WTC11 (cell line): Measurements from ENCODE around the gene ADARB2. TPM values are rescaled to one million over a fixed set of nuclear protein-coding genes. Genes with fewer than 3 reads are reported as not detected.
A peak's percentile ranks its signal among the peaks of the same experiment; 100 is the strongest.

Experiments used
- ATAC-seq: fragments of 200-7000 bp; cut with Tn5 transposase; 2 replicates; pipeline ENCODE4 v1.10.0; 2021; ENCODE audit warnings: mild to moderate bottlenecking, moderate library complexity
- CTCF ChIA-PET: fragments of 300-600 bp; sonication (Branson Sonifier 250); formaldehyde crosslinking; loops from one replicate; lab custom pipeline; 2021; ENCODE audit warnings: antibody characterized with exemption; lab: Charles Lee
- POLR2A ChIA-PET: fragments of 350-600 bp; sonication (Branson Sonifier 250); formaldehyde crosslinking; loops from one replicate; lab custom pipeline; 2021; ENCODE audit warnings: antibody characterized with exemption; lab: Charles Lee
- DNase-seq: peaks from one replicate; pipeline ENCODE4 v3.0.0; 2021; ENCODE audit warnings: low spot score
- H3K27ac Mint-ChIP-seq: 2 replicates; pipeline ENCODE4 v1.8.0; 2021; ENCODE audit warnings: mixed read lengths
- H3K27me3 Mint-ChIP-seq: 2 replicates; pipeline ENCODE4 v1.8.0; 2021; ENCODE audit warnings: low read depth, mild to moderate bottlenecking, moderate library complexity, mixed read lengths
- H3K36me3 Mint-ChIP-seq: 2 replicates; pipeline ENCODE4 v1.8.0; 2021; ENCODE audit warnings: mixed read lengths
- H3K4me1 Mint-ChIP-seq: 2 replicates; pipeline ENCODE4 v1.8.0; 2022; ENCODE audit warnings: mixed read lengths
- H3K4me3 Mint-ChIP-seq: 2 replicates; pipeline ENCODE4 v1.8.0; 2021; ENCODE audit warnings: mild to moderate bottlenecking, moderate library complexity, mixed read lengths
- H3K9me3 Mint-ChIP-seq: 2 replicates; pipeline ENCODE4 v1.8.0; 2021; ENCODE audit warnings: mixed read lengths
- AR ChIP-seq: fragments of 250-450 bp; sonication (Bioruptor Pico); IDR thresholded peaks from 2 replicates; pipeline ENCODE4 v1.9.0; 2021; ENCODE audit warnings: mild to moderate bottlenecking
- E2F4 ChIP-seq: sonication (generic); formaldehyde crosslinking; IDR thresholded peaks from 2 replicates; pipeline ENCODE4 v1.8.1; 2022; ENCODE audit warnings: low read depth, mild to moderate bottlenecking, moderate library complexity, missing genetic modification reagents, borderline replicate concordance
- ETV6 ChIP-seq: sonication (generic); formaldehyde crosslinking; IDR thresholded peaks from 2 replicates; pipeline ENCODE4 v1.8.1; 2022; ENCODE audit warnings: mild to moderate bottlenecking, missing genetic modification reagents
- FOXP4 ChIP-seq: sonication (generic); formaldehyde crosslinking; IDR thresholded peaks from 2 replicates; pipeline ENCODE4 v1.8.0; 2022; ENCODE audit warnings: mild to moderate bottlenecking, missing genetic modification reagents
- GABPB1 ChIP-seq: sonication (generic); formaldehyde crosslinking; IDR thresholded peaks from 2 replicates; pipeline ENCODE4 v1.8.1; 2023; ENCODE audit warnings: mild to moderate bottlenecking, missing genetic modification reagents
- HMGXB4 ChIP-seq: sonication (generic); formaldehyde crosslinking; IDR thresholded peaks from 2 replicates; pipeline ENCODE4 v1.8.1; 2023; ENCODE audit warnings: mild to moderate bottlenecking, moderate library complexity, missing genetic modification reagents
- KAT7 ChIP-seq: sonication (generic); formaldehyde crosslinking; IDR thresholded peaks from 2 replicates; pipeline ENCODE4 v1.8.1; 2023; ENCODE audit warnings: missing genetic modification reagents, mild to moderate bottlenecking, borderline replicate concordance
- OVOL2 ChIP-seq: fragments of 250-450 bp; sonication (Bioruptor Pico); IDR thresholded peaks from 2 replicates; pipeline ENCODE4 v1.9.0; 2021; ENCODE audit warnings: mild to moderate bottlenecking, borderline replicate concordance
- PRRX2 ChIP-seq: fragments of 250-450 bp; sonication (Bioruptor Pico); IDR thresholded peaks from 2 replicates; pipeline ENCODE4 v1.8.0; 2021; ENCODE audit warnings: mild to moderate bottlenecking
- ZBTB21 ChIP-seq: sonication (generic); formaldehyde crosslinking; IDR thresholded peaks from 2 replicates; pipeline ENCODE4 v1.8.1; 2023; ENCODE audit warnings: mild to moderate bottlenecking, missing genetic modification reagents, borderline replicate concordance
- ZBTB43 ChIP-seq: sonication (generic); formaldehyde crosslinking; IDR thresholded peaks from 2 replicates; pipeline ENCODE4 v1.8.1; 2023; ENCODE audit warnings: mild to moderate bottlenecking, missing genetic modification reagents
- ZNF219 ChIP-seq: sonication (generic); formaldehyde crosslinking; IDR thresholded peaks from 2 replicates; pipeline ENCODE4 v1.8.0; 2023; ENCODE audit warnings: missing genetic modification reagents, mild to moderate bottlenecking, borderline replicate concordance
- ZNF317 ChIP-seq: sonication (generic); formaldehyde crosslinking; IDR thresholded peaks from 2 replicates; pipeline ENCODE4 v1.8.1; 2023; ENCODE audit warnings: low read depth, mild to moderate bottlenecking, moderate library complexity, missing genetic modification reagents, borderline replicate concordance
- total RNA-seq: library from RNA; stranded (reverse); gene quantifications from 3 replicates; pipeline ENCODE4 v1.2.3, GENCODE V29; 2021

Gene ADARB2
- total RNA-seq, 1 experiment from 2014 or later: 3.7 TPM

GRCh38 chr10:1762076-1762475 is 24.8 kb upstream of the ADARB2 start (continued):
- no peak for TF ChIP-seq ZBTB21 (CRISPR knock-in tag)
- no peak for TF ChIP-seq PRRX2
- no peak for TF ChIP-seq AR (CRISPR knock-in tag)

- peaks cover 26% of the 10 kb centered on the region for H3K27me3 Mint-ChIP-seq
- no peak overlapping the region for H3K4me3 Mint-ChIP-seq
- H3K36me3 Mint-ChIP-seq: peaks cover 43% of the 10 kb centered on the region
- peaks cover 54% of the 10 kb centered on the region for H3K9me3 Mint-ChIP-seq
- no peak overlapping the region; the same call in 1 of the 2 replicates for H3K27ac Mint-ChIP-seq
- CTCF ChIA-PET: interaction anchor here (0.6 to 1.8 kb wide), 21 partner anchors 10 to 870 kb away, joined by 3 to 20 read pairs (median 4); partner anchors contain the start of gene ADARB2
- POLR2A ChIA-PET: interaction anchor here (1.2 to 1.3 kb wide), 2 partner anchors 15 to 18 kb away, joined by 3 read pairs; partner anchors contain the start of gene ADARB2
- TF ChIP-seq ZNF219 (CRISPR knock-in tag) (no peak), OVOL2 (CRISPR knock-in tag) (no peak), GABPB1 (CRISPR knock-in tag) (no peak), ETV6 (0 out of 2 replicates have a peak, but pooled peaks have one; percentile 33), HMGXB4 (CRISPR knock-in tag) (no peak), FOXP4 (peak; percentile 43; the same call in 1 of the 2 replicates), ZNF317 (CRISPR knock-in tag) (no peak), ZBTB43 (CRISPR knock-in tag) (0 out of 2 replicates have a peak, but pooled peaks have one; percentile 59), E2F4 (CRISPR knock-in tag) (no peak), KAT7 (no peak)
- H3K4me1 Mint-ChIP-seq: peaks cover 22% of the 10 kb centered on the region
- DNase-seq: peak; percentile 36
- peak; percentile 73 for ATAC-seq
Measured at GRCh38 chr10:1754506-1755153, 17.3 kb upstream of the ADARB2 start.
